Smooth muscle cell (in vitro differentiated cells): ENCODE data around the gene NCAPD2. TPM values are rescaled to one million over a fixed set of nuclear protein-coding genes. Genes with fewer than 3 reads are reported as not detected.
"Not testable (repeated sequence)": the region's sequence is repeated elsewhere in the genome, so short reads cannot be mapped to it uniquely, and the experiment has no call there.

Source experiments
- DNase-seq: peaks from one replicate; lab custom pipeline; 2025; ENCODE audit not compliant: unreplicated experiment; lab: John Stamatoyannopoulos, UW
- H2AFZ ChIP-seq: fragments of 200-600 bp; sonication (generic); 2 replicates; pipeline ENCODE4 v1.6.0; 2016; ENCODE audit warnings: antibody characterized with exemption, low read depth, mild to moderate bottlenecking
- H3F3A ChIP-seq: fragments of 200-600 bp; sonication (generic); 2 replicates; pipeline ENCODE4 v1.6.0; 2017; ENCODE audit warnings: antibody characterized with exemption, low read depth
- H3K27ac ChIP-seq: fragments of 200-600 bp; sonication (generic); 2 replicates; pipeline ENCODE4 v1.5.1; 2016; ENCODE audit warnings: low read depth, mild to moderate bottlenecking
- H3K27me3 ChIP-seq: fragments of 200-600 bp; sonication (generic); 2 replicates; pipeline ENCODE4 v1.6.1; 2016; ENCODE audit warnings: low read depth, mild to moderate bottlenecking
- H3K36me3 ChIP-seq: fragments of 200-600 bp; sonication (generic); 2 replicates; pipeline ENCODE4 v1.5.1; 2016; ENCODE audit warnings: low read depth
- H3K4me1 ChIP-seq: fragments of 200-600 bp; sonication (generic); 2 replicates; pipeline ENCODE4 v1.5.1; 2016; ENCODE audit warnings: low read depth
- H3K4me2 ChIP-seq: fragments of 200-600 bp; sonication (generic); 2 replicates; pipeline ENCODE4 v1.6.0; 2016; ENCODE audit warnings: mild to moderate bottlenecking
- H3K4me3 ChIP-seq: fragments of 200-600 bp; sonication (generic); 2 replicates; pipeline ENCODE4 v1.5.1; 2016; ENCODE audit warnings: mild to moderate bottlenecking
- H3K79me2 ChIP-seq: fragments of 200-600 bp; sonication (generic); 2 replicates; pipeline ENCODE4 v1.6.0; 2016; ENCODE audit warnings: low read depth, mild to moderate bottlenecking
- H3K9ac ChIP-seq: fragments of 200-600 bp; sonication (generic); 2 replicates; pipeline ENCODE4 v1.6.0; 2016; ENCODE audit warnings: low read depth
- H3K9me3 ChIP-seq: fragments of 200-600 bp; sonication (generic); replicated peaks from 2 replicates; pipeline ENCODE4 v1.5.1; 2016; ENCODE audit warnings: low read depth
- H4K20me1 ChIP-seq: fragments of 200-600 bp; sonication (generic); 2 replicates; pipeline ENCODE4 v1.6.0; 2016; ENCODE audit warnings: low read depth
- CTCF ChIP-seq: fragments of 200-600 bp; sonication (generic); IDR thresholded peaks from 2 replicates; pipeline ENCODE4 v1.5.1; 2017; ENCODE audit warnings: borderline replicate concordance, mild to moderate bottlenecking, antibody characterized with exemption; ENCODE audit not compliant: insufficient read depth, poor library complexity, severe bottlenecking
- WGBS: methylation state at CpG from one replicate; pipeline ENCODE4 v1.1.7; 2016; ENCODE audit warnings: low lambda C conversion rate; 5-methylcytosine and 5-hydroxymethylcytosine counted together
- polyA plus RNA-seq: library from polyadenylated mRNA; unstranded; fragments of >200 nt; fragmentation: Nextera tagmentation; extraction: Ambion mirVana; gene quantifications from 2 replicates; pipeline ENCODE4 v1.2.1, GENCODE V29; 2016
- total RNA-seq: library from RNA; depleted of rRNA; stranded (reverse); fragments of >200 nt; gene quantifications from 2 replicates; pipeline ENCODE4 v1.2.3, GENCODE V29; 2014

Gene NCAPD2
- total and polyA plus RNA-seq, 2 experiments from 2014 or later, result 17.6 to 22.7 TPM

- 34% methylated on average over 3 of the region's 3 CpGs for WGBS
Observed at GRCh38 chr12:6476489-6476888, 17.4 kb upstream of the NCAPD2 start.

GRCh38 chr12:6477601-6478377 lies 16.1 kb upstream of the NCAPD2 start:
- H3F3A ChIP-seq, H3K79me2 ChIP-seq, H2AFZ ChIP-seq, H3K27me3 ChIP-seq, H3K4me1 ChIP-seq, H3K36me3 ChIP-seq, H4K20me1 ChIP-seq, H3K27ac ChIP-seq, H3K4me2 ChIP-seq, H3K9me3 ChIP-seq, H3K4me3 ChIP-seq, DNase-seq, H3K9ac ChIP-seq: not testable (repeated sequence)
- WGBS, result 94% methylated on average over 35 of the region's 37 CpGs

More at GRCh38 chr12:6476489-6476888, 17.4 kb upstream of the NCAPD2 start:
- Histone ChIP-seq H3K9me3 (no peaks in the 10 kb centered on the region), H3K9ac (no peak overlapping the region), H3K36me3 (no peaks in the 10 kb centered on the region), H3K4me2 (peak overlapping the region; percentile 71), H3K4me1 (no peaks in the 10 kb centered on the region), H3K27ac (peak overlapping the region; percentile 89), H4K20me1 (no peaks in the 10 kb centered on the region), H2AFZ (no peak overlapping the region), H3K79me2 (no peaks in the 10 kb centered on the region), H3K27me3 (no peaks in the 10 kb centered on the region), H3K4me3 (no peak overlapping the region), H3F3A (no peaks in the 10 kb centered on the region)
- DNase-seq, result no peak
- TF ChIP-seq CTCF, result no peak

- no peaks in the 10 kb centered on the region for H4K20me1 ChIP-seq
- no peak overlapping the region for H3K9ac ChIP-seq
- TF ChIP-seq CTCF, result no peak
- H3K79me2 ChIP-seq, result no peaks in the 10 kb centered on the region
- H2AFZ ChIP-seq, result no peak overlapping the region
- no peaks in the 10 kb centered on the region for H3K4me1 ChIP-seq
- H3F3A ChIP-seq, result no peaks in the 10 kb centered on the region
- no peak overlapping the region for H3K4me3 ChIP-seq
- DNase-seq, result no peak
- peak overlapping the region; percentile 50 for H3K27ac ChIP-seq
- no peak overlapping the region for H3K4me2 ChIP-seq
- no peaks in the 10 kb centered on the region for H3K36me3 ChIP-seq
- 86% methylated on average over 20 of the region's 20 CpGs for WGBS
- no peaks in the 10 kb centered on the region for H3K9me3 ChIP-seq
- H3K27me3 ChIP-seq, result no peaks in the 10 kb centered on the region
Observed at GRCh38 chr12:6478416-6478815, 15.5 kb upstream of the NCAPD2 start.

- no peaks in the 10 kb centered on the region for H3K9me3 ChIP-seq
- no peaks in the 10 kb centered on the region for H4K20me1 ChIP-seq
- no peaks in the 10 kb centered on the region for H3K27me3 ChIP-seq
- peaks cover 4% of the 10 kb centered on the region for H3F3A ChIP-seq
- H3K36me3 ChIP-seq, result no peaks in the 10 kb centered on the region
- H3K4me2 ChIP-seq, result no peak overlapping the region
- no peak overlapping the region for H3K27ac ChIP-seq
- WGBS, result 94% methylated on average over 1 of the region's 1 CpG
- no peak overlapping the region for H3K4me3 ChIP-seq
- peaks cover 9% of the 10 kb centered on the region for H3K79me2 ChIP-seq
- no peak overlapping the region for H2AFZ ChIP-seq
- H3K9ac ChIP-seq, result no peak overlapping the region
- TF ChIP-seq CTCF, result no peak
- H3K4me1 ChIP-seq, result peaks cover 7% of the 10 kb centered on the region
- no peak for DNase-seq
Observed at GRCh38 chr12:6488240-6488639, 5.7 kb upstream of the NCAPD2 start.
